SK-N-SH treated with all-trans-retinoic acid at 6 μM for 48 hours (cell line): ENCODE data around the gene NUP98.

Experiments used
- ATAC-seq: fragments of 200-7000 bp; cut with Tn5 transposase; 3 replicates; pipeline ENCODE4 v1.9.1; 2020; ENCODE audit warnings: mild to moderate bottlenecking, moderate library complexity
- ARNTL ChIP-seq: fragments of 450-650 bp; formaldehyde crosslinking; IDR thresholded peaks from 2 replicates; pipeline ENCODE4 v1.5.0; 2020; ENCODE audit warnings: low read depth, mild to moderate bottlenecking, moderate library complexity, borderline replicate concordance
- BACH2 ChIP-seq: fragments of 250-450 bp; sonication (Bioruptor Pico); IDR thresholded peaks from 2 replicates; pipeline ENCODE4 v1.9.0; 2021; ENCODE audit warnings: mild to moderate bottlenecking, borderline replicate concordance
- CSDC2 ChIP-seq: fragments of 250-450 bp; sonication (Bioruptor Pico); IDR thresholded peaks from 2 replicates; pipeline ENCODE4 v1.5.0; 2020; ENCODE audit warnings: mild to moderate bottlenecking, moderate library complexity
- CSRNP3 ChIP-seq: fragments of 250-450 bp; sonication (Bioruptor Pico); IDR thresholded peaks from 2 replicates; pipeline ENCODE4 v1.5.1; 2021; ENCODE audit warnings: mild to moderate bottlenecking, moderate library complexity
- ISL1 ChIP-seq: fragments of 250-450 bp; sonication (Bioruptor Pico); IDR thresholded peaks from 2 replicates; pipeline ENCODE4 v2.1.2; 2022; ENCODE audit warnings: mild to moderate bottlenecking, moderate library complexity
- OSR1 ChIP-seq: fragments of 250-450 bp; sonication (Bioruptor Pico); IDR thresholded peaks from 2 replicates; pipeline ENCODE4 v1.8.0; 2022; ENCODE audit warnings: moderate library complexity, mild to moderate bottlenecking, inconsistent platforms
- PATZ1 ChIP-seq: fragments of 250-450 bp; sonication (Bioruptor Pico); IDR thresholded peaks from 2 replicates; pipeline ENCODE4 v1.8.0; 2020; ENCODE audit warnings: mild to moderate bottlenecking, moderate library complexity, borderline replicate concordance
- POU6F1 ChIP-seq: fragments of 250-450 bp; sonication (Bioruptor Pico); IDR thresholded peaks from 2 replicates; pipeline ENCODE4 v1.8.0; 2021; ENCODE audit warnings: low read depth, mild to moderate bottlenecking, moderate library complexity, borderline replicate concordance
- PPARA ChIP-seq: fragments of 250-450 bp; sonication (Bioruptor Pico); IDR thresholded peaks from 2 replicates; pipeline ENCODE4 v1.5.0; 2020; ENCODE audit warnings: mild to moderate bottlenecking, borderline replicate concordance
- RARB ChIP-seq: fragments of 250-450 bp; sonication (Bioruptor Pico); IDR thresholded peaks from 2 replicates; pipeline ENCODE4 v1.8.0; 2021; ENCODE audit warnings: mild to moderate bottlenecking, moderate library complexity
- SNAI2 ChIP-seq: fragments of 250-450 bp; sonication (Bioruptor Pico); IDR thresholded peaks from 2 replicates; pipeline ENCODE4 v1.5.0; 2020; ENCODE audit warnings: mild to moderate bottlenecking, moderate library complexity
- TOX ChIP-seq: fragments of 250-450 bp; sonication (Bioruptor Pico); IDR thresholded peaks from 2 replicates; pipeline ENCODE4 v1.8.0; 2021; ENCODE audit warnings: mild to moderate bottlenecking, moderate library complexity, borderline replicate concordance
- ZFP3 ChIP-seq: fragments of 250-450 bp; sonication (Bioruptor Pico); IDR thresholded peaks from 2 replicates; pipeline ENCODE4 v1.5.0; 2020; ENCODE audit warnings: mild to moderate bottlenecking, moderate library complexity
- ZNF565 ChIP-seq: fragments of 450-650 bp; formaldehyde crosslinking; conservative IDR thresholded peaks from 2 replicates; pipeline ENCODE4 v1.5.0; 2020; ENCODE audit warnings: low read depth, mild to moderate bottlenecking, moderate library complexity
- ZNF70 ChIP-seq: fragments of 450-650 bp; formaldehyde crosslinking; IDR thresholded peaks from 2 replicates; pipeline ENCODE4 v1.5.0; 2020; ENCODE audit warnings: mild to moderate bottlenecking, moderate library complexity
- TF ChIP-seq, protein P1 (sequence below): fragments of 250-450 bp; sonication (Bioruptor Pico); IDR thresholded peaks from 2 replicates; pipeline ENCODE4 v1.5.1; 2020; ENCODE audit warnings: low read depth, mild to moderate bottlenecking, moderate library complexity
- TF ChIP-seq, protein P2 (sequence below): fragments of 250-450 bp; sonication (Bioruptor Pico); IDR thresholded peaks from 2 replicates; pipeline ENCODE4 v1.5.0; 2020; ENCODE audit warnings: mild to moderate bottlenecking, moderate library complexity

The NUP98 gene

GRCh38 chr11:3799873-3800272 is 2.5 kb upstream of the NUP98 start (continued):
- TF ChIP-seq, protein P1, sequence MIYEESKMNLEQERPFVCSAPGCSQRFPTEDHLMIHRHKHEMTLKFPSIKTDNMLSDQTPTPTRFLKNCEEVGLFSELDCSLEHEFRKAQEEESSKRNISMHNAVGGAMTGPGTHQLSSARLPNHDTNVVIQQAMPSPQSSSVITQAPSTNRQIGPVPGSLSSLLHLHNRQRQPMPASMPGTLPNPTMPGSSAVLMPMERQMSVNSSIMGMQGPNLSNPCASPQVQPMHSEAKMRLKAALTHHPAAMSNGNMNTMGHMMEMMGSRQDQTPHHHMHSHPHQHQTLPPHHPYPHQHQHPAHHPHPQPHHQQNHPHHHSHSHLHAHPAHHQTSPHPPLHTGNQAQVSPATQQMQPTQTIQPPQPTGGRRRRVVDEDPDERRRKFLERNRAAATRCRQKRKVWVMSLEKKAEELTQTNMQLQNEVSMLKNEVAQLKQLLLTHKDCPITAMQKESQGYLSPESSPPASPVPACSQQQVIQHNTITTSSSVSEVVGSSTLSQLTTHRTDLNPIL (CRISPR knock-in tag) = no peak
- no peak for TF ChIP-seq OSR1 (CRISPR knock-in tag)

DNA sequence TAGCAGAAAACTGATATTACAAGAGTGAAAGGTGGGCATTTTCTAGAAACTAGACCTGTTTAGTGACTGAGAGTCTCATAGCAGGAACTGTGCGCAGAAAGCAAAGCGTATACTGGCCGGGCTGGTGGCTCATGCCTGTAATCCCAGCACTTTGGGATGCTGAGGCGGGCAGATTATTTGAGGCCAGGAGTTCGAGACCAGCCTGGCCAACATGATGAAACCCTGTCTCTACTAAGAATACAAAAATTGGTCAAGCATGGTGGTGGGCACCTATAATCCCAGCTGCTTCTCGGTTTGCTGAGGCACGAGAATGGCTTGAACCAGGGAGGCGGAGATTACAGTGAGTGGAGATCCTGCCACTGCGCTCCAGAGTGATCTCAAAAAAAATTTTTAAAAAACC is 1.8 kb upstream of the NUP98 start:
- no peak for ATAC-seq
- TF ChIP-seq, protein P2, sequence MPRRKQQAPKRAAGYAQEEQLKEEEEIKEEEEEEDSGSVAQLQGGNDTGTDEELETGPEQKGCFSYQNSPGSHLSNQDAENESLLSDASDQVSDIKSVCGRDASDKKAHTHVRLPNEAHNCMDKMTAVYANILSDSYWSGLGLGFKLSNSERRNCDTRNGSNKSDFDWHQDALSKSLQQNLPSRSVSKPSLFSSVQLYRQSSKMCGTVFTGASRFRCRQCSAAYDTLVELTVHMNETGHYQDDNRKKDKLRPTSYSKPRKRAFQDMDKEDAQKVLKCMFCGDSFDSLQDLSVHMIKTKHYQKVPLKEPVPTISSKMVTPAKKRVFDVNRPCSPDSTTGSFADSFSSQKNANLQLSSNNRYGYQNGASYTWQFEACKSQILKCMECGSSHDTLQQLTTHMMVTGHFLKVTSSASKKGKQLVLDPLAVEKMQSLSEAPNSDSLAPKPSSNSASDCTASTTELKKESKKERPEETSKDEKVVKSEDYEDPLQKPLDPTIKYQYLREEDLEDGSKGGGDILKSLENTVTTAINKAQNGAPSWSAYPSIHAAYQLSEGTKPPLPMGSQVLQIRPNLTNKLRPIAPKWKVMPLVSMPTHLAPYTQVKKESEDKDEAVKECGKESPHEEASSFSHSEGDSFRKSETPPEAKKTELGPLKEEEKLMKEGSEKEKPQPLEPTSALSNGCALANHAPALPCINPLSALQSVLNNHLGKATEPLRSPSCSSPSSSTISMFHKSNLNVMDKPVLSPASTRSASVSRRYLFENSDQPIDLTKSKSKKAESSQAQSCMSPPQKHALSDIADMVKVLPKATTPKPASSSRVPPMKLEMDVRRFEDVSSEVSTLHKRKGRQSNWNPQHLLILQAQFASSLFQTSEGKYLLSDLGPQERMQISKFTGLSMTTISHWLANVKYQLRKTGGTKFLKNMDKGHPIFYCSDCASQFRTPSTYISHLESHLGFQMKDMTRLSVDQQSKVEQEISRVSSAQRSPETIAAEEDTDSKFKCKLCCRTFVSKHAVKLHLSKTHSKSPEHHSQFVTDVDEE (CRISPR knock-in tag) = no peak
- no peak for TF ChIP-seq CSRNP3 (CRISPR knock-in tag)
- no peak for TF ChIP-seq ARNTL (CRISPR knock-in tag)
- TF ChIP-seq BACH2 (CRISPR knock-in tag) = no peak

DNA sequence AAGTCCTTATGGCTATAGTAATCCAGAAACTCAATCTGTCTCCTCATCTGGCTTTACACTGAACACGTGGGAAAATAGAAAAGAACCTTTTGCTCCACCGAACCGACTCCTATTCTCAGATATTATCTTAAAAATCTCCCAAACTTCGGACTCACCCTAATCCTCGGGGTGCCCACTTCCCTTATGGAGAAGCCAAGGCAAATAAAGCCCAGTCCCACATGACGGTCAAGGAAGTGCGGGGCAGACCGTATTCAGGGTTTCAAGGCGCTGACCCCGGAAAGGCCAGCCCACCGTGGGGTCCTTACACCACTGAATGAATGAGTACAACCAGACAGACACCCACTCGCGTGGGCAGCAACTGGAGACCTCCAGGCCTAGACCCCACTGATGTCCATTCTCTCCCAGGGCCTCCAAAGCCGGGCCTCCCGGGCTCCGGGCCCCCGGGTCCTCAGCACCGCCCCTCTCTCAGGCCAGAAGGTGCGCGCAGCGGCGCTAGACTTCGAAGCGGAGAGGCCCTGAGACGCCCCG is 489 bp downstream of the NUP98 start:
- no peak for TF ChIP-seq SNAI2 (CRISPR knock-in tag)
- no peak for TF ChIP-seq ZNF70 (CRISPR knock-in tag)
- TF ChIP-seq ZNF565 = no peak
- no peak for TF ChIP-seq ISL1
- no peak for TF ChIP-seq ARNTL (CRISPR knock-in tag)
- no peak for TF ChIP-seq PPARA (CRISPR knock-in tag)
- TF ChIP-seq CSRNP3 (CRISPR knock-in tag) = no peak
- no peak for TF ChIP-seq POU6F1 (CRISPR knock-in tag)
- TF ChIP-seq ZFP3 (CRISPR knock-in tag) = no peak
- peak; percentile 62 for ATAC-seq

DNA sequence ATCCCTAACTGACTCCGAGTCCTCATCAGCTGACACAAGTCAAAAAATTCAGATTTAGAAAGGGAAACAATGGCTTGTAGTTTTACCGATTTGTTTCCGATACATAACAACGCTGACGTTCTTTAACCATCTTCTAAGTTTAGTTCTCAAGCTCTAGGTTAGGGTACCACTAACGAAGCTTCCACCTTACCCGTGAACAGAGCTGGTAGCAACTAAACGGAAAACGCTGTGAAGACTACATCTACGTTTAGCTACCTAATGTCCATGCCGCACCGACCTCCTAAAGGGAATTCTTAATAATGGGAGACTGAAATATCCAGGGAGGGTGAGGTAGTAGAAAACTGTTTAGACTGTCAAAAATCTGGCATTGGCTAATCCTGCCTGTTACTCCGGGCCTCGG is 1.0 kb downstream of the NUP98 start:
- no peak for ATAC-seq
- TF ChIP-seq, protein P2 (CRISPR knock-in tag) = no peak
- TF ChIP-seq ZFP3 (CRISPR knock-in tag) (no peak), POU6F1 (CRISPR knock-in tag) (no peak), BACH2 (CRISPR knock-in tag) (no peak), RARB (no peak), PATZ1 (CRISPR knock-in tag) (no peak), CSDC2 (CRISPR knock-in tag) (no peak), TOX (CRISPR knock-in tag) (no peak), CSRNP3 (CRISPR knock-in tag) (no peak)
